ENCODE measurements around the gene TBX2. TPM values are rescaled to one million over a fixed set of nuclear protein-coding genes. Genes with fewer than 3 reads are reported as not detected.

TBX2 gene
- polyA plus RNA-seq, 1 experiment, result 7.8 TPM

DNA sequence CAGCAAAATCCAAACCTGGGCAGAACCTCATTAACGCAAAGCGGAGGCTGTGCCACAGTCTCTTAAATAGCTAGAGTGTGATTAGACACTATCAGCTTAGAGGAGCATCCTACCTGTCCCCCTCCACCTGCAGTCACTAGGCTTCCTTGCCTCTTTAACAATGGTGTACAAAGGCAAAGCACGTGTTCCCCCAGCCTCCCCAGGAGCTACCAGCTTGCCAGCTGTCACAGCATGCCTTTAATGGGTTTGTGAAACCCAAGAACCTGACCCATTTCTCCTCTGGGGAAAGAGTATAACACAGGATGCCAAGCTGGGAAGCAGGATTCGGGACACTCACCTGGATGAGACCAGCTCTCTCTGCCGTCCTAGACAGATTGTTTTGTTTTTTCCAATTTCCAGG lies 37.2 kb upstream of the TBX2 start:
- CTCF ChIA-PET, result no interaction called here

DNA sequence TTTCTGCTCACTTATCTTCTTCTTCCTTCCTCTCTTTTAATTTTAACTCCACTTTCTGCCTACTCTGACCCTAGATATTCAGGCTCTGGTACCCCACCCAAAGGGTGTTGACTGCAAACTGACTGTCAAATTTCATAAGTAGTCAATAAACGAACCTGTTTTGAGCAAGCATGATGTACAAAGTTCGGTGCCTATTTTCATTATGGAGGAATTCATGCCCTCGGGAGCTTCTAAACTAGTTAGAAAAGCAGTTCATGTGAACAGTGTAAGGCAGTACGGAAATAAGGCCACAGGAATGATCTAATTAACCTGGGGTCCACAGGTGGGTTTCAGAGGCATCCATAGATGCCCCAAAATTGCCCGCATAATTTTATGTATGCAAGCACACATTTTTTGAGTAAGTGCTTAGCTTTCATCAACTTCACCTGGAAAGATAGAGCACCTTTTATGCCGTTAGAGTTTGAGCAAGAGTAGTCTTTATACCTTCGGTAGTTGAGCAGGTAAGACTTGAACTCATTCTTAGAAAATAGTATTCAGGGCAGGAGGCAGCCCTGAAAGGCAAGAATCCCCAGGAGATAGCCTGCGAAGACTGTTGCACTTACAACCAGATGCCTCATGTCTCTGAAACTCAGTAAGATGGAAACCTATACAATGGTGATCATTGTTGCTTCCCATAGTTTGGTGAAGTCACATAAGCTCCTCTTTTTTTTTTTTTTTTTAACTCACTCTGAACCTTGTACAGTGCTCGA lies 36.6 kb upstream of the TBX2 start:
- Histone ChIP-seq H3K27me3 (ENCODE audit: control insufficient read depth, insufficient read depth, low read length) (no peaks in the 10 kb centered on the region), H3K36me3 (ENCODE audit: control insufficient read depth, insufficient read depth, low read length) (no peaks in the 10 kb centered on the region), H3K4me3 (ENCODE audit: low read depth, low read length) (no peak overlapping the region)
- TF ChIP-seq, protein P1, sequence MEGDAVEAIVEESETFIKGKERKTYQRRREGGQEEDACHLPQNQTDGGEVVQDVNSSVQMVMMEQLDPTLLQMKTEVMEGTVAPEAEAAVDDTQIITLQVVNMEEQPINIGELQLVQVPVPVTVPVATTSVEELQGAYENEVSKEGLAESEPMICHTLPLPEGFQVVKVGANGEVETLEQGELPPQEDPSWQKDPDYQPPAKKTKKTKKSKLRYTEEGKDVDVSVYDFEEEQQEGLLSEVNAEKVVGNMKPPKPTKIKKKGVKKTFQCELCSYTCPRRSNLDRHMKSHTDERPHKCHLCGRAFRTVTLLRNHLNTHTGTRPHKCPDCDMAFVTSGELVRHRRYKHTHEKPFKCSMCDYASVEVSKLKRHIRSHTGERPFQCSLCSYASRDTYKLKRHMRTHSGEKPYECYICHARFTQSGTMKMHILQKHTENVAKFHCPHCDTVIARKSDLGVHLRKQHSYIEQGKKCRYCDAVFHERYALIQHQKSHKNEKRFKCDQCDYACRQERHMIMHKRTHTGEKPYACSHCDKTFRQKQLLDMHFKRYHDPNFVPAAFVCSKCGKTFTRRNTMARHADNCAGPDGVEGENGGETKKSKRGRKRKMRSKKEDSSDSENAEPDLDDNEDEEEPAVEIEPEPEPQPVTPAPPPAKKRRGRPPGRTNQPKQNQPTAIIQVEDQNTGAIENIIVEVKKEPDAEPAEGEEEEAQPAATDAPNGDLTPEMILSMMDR (IDR thresholded peaks at IDR 0.05; ENCODE audit: insufficient read depth, low read depth, low read length), result no peak
- POLR2A ChIA-PET, result no interaction called here
- DNase-seq (ENCODE audit: low read depth), result no peak
- CTCF ChIA-PET, result no interaction called here

More for the DNA sequence above, 37.2 kb upstream of the TBX2 start:
- POLR2A ChIA-PET, result no interaction called here
- no peaks in the 10 kb centered on the region for H3K36me3 ChIP-seq (ENCODE audit: control insufficient read depth, insufficient read depth, low read length)
- TF ChIP-seq, protein P1 (IDR thresholded peaks at IDR 0.05; ENCODE audit: insufficient read depth, low read depth, low read length), result no peak
- DNase-seq (ENCODE audit: low read depth), result no peak
- H3K4me3 ChIP-seq (ENCODE audit: low read depth, low read length), result no peak overlapping the region
- no peaks in the 10 kb centered on the region for H3K27me3 ChIP-seq (ENCODE audit: control insufficient read depth, insufficient read depth, low read length)

DNA sequence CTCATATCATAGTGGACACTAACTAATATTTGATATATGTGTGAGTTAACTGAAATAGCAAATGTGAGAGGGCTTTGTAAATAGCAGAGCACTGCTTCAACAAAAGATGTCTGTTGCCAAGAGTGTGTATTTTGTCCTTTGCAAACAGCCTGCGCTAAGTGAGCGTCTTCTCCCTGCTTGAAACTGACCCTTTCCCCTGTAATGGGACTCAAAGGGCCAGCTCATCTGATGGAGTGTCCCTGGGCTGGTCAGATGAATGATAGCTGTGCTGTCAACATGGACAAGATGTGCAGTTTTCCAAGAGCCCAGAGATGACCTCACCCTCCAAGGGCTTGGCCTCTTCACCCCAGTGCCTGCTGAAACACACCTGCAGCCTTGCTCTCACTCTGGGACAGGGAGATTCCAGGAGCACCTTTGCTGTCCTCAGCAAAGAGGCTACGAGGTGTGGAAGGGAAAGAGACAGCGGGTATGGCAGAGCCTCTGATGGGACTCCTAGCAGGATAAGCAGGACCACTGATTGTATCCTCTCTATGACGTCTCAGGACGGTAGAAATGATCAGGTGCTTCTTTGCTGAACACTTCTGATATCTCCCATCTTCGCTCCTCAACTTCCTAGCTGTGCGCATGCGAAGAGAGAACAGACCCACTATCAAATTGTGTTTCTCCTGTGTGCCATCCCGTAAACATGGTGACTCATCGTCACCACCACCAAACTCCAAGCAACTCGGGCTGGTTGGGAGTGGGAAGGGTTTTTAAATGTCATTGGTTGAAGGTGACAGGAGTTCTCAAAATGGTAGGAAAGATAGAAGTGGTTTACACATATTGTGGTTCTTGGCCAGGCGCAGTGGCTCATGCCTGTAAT lies 35.8 kb upstream of the TBX2 start:
- Histone ChIP-seq H3K4me3 (ENCODE audit: low read depth, low read length) (no peak overlapping the region), H3K36me3 (ENCODE audit: control insufficient read depth, insufficient read depth, low read length) (no peaks in the 10 kb centered on the region), H3K27me3 (ENCODE audit: control insufficient read depth, insufficient read depth, low read length) (no peaks in the 10 kb centered on the region)
- ChIA-PET CTCF (interaction anchor here (1.2 kb wide), 1 partner anchor 50 kb away, joined by 3 read pairs; no protein-coding TSS in a partner anchor), POLR2A (no interaction called here)
- DNase-seq (ENCODE audit: low read depth), result no peak
- TF ChIP-seq, protein P1 (IDR thresholded peaks at IDR 0.05; ENCODE audit: insufficient read depth, low read depth, low read length), result no peak

DNA sequence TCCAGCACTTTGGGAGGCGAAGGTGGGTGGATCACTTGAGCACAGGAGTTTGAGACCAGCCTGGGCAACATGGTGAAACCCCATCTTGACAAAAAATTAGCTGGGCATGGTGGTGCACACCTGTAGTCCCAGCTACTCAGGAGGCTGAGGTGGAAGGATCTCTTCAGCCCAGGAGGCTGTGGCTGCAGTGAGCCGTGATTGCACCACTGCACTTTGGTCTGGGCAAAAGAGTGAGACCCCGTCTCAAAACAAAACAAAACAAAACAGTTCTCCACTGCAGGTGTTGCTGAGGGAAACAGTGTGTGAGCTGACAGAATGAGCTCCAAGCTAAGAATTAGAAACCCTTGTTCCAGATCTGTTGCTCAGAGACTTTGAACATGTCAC lies 35.2 kb upstream of the TBX2 start:
- ChIA-PET POLR2A (no interaction called here), CTCF (interaction anchor here (1.2 kb wide), 1 partner anchor 50 kb away, joined by 3 read pairs; no protein-coding TSS in a partner anchor)
- Histone ChIP-seq H3K36me3 (ENCODE audit: control insufficient read depth, insufficient read depth, low read length) (no peaks in the 10 kb centered on the region), H3K27me3 (ENCODE audit: control insufficient read depth, insufficient read depth, low read length) (no peaks in the 10 kb centered on the region), H3K4me3 (ENCODE audit: low read depth, low read length) (no peak overlapping the region)
- no peak for DNase-seq (ENCODE audit: low read depth)
- TF ChIP-seq, protein P1 (IDR thresholded peaks at IDR 0.05; ENCODE audit: insufficient read depth, low read depth, low read length), result no peak

DNA sequence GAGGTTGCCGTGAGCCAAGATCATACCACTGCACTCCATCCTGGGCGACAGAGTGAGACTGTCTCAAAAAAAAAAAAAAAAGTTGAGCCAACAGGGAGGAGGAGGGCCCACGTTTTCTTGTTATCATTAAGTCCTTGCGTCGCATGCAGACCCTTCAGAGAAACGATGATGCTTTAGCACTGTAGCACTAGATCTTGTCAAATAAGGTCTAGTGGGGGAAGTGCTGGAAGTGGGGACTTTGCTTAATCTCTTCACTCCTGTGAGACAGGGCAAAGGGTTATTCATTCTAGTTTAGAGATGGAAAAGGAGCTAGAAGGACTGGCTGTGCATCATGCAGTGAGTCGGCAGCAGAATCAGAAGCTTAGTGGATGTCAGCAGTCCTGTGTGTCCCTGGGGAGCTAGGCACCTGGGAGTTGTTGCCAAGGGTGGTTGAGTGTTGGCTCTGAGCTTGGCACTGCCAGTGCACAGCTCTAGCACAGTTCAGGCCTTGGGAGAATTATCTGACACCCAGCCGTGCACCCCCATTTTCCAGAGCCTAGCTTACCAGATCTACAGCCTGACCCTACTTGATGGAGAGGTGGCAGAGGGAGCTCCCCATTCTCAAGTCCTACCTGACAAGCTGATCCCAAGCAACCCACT lies 33.4 kb upstream of the TBX2 start:
- no peaks in the 10 kb centered on the region for H3K36me3 ChIP-seq (ENCODE audit: control insufficient read depth, insufficient read depth, low read length)
- ChIA-PET CTCF (interaction anchor here (0.6 to 1.3 kb wide), 2 partner anchors 24 to 111 kb away, joined by 3 read pairs; no protein-coding TSS in a partner anchor), POLR2A (no interaction called here)
- no peaks in the 10 kb centered on the region for H3K27me3 ChIP-seq (ENCODE audit: control insufficient read depth, insufficient read depth, low read length)
- TF ChIP-seq, protein P1 (IDR thresholded peaks at IDR 0.05; ENCODE audit: insufficient read depth, low read depth, low read length), result no peak
- no peak for DNase-seq (ENCODE audit: low read depth)
- no peak overlapping the region for H3K4me3 ChIP-seq (ENCODE audit: low read depth, low read length)
